HG03139 (cell line): ENCODE measurements around the gene FHIT.

Experiments used
- ATAC-seq: cut with Tn5 transposase; IDR thresholded peaks from one replicate; pipeline ENCODE4 v1.9.1; 2021; ENCODE audit not compliant: unreplicated experiment

The FHIT gene

GRCh38 chr3:59922192-59922591, 1329.1 kb downstream of the FHIT start:
- no peak for ATAC-seq

GRCh38 chr3:59920822-59921221, 1330.4 kb downstream of the FHIT start:
- ATAC-seq, result no peak

GRCh38 chr3:59919586-59919985, 1331.7 kb downstream of the FHIT start:
- no peak for ATAC-seq

- no peak for ATAC-seq
These were observed 1337.0 kb downstream of the FHIT start for GRCh38 chr3:59914251-59914650.

GRCh38 chr3:59913645-59914044, 1337.6 kb downstream of the FHIT start:
- no peak for ATAC-seq

- no peak for ATAC-seq
These were observed 1342.6 kb downstream of the FHIT start for GRCh38 chr3:59908701-59909100.

GRCh38 chr3:59908280-59908679, 1343.0 kb downstream of the FHIT start:
- ATAC-seq, result no peak

GRCh38 chr3:59904296-59904695, 1347.0 kb downstream of the FHIT start:
- no peak for ATAC-seq

GRCh38 chr3:59899061-59899460, 1352.2 kb downstream of the FHIT start:
- ATAC-seq, result no peak

- no peak for ATAC-seq
These were observed 1355.3 kb downstream of the FHIT start for GRCh38 chr3:59895972-59896371.

- no peak for ATAC-seq
These were observed 1356.7 kb downstream of the FHIT start for GRCh38 chr3:59894425-59895121.

GRCh38 chr3:59890639-59891038, 1360.6 kb downstream of the FHIT start:
- ATAC-seq, result no peak

GRCh38 chr3:59886790-59887189, 1364.5 kb downstream of the FHIT start:
- ATAC-seq, result no peak

- no peak for ATAC-seq
These were observed 1365.3 kb downstream of the FHIT start for GRCh38 chr3:59885899-59886400.

GRCh38 chr3:59885101-59885500, 1366.2 kb downstream of the FHIT start:
- no peak for ATAC-seq

- ATAC-seq, result no peak
These were observed 1366.8 kb downstream of the FHIT start for GRCh38 chr3:59884409-59884808.

- no peak for ATAC-seq
These were observed 1368.5 kb downstream of the FHIT start for GRCh38 chr3:59882746-59883145.

GRCh38 chr3:59880717-59881116, 1370.5 kb downstream of the FHIT start:
- no peak for ATAC-seq

- no peak for ATAC-seq
These were observed 1372.1 kb downstream of the FHIT start for GRCh38 chr3:59879031-59879581.

GRCh38 chr3:59878038-59878427, 1373.2 kb downstream of the FHIT start:
- ATAC-seq, result no peak

GRCh38 chr3:59877263-59878037, 1373.8 kb downstream of the FHIT start:
- ATAC-seq, result no peak

- ATAC-seq, result no peak
These were observed 1374.7 kb downstream of the FHIT start for GRCh38 chr3:59876533-59877062.
